BE2C (cell line): ENCODE data around the gene ERO1A.

Experiments
- DNase-seq: peaks from one replicate; pipeline ENCODE4 v3.0.0-alpha.2; 2020
- H3K27me3 ChIP-seq: fragments of 250-450 bp; sonication (Bioruptor Pico); 2 replicates; pipeline ENCODE4 v1.5.1; 2020; ENCODE audit warnings: mild to moderate bottlenecking
- H3K36me3 ChIP-seq: fragments of 250-450 bp; sonication (Bioruptor Pico); 2 replicates; pipeline ENCODE4 v1.5.1; 2020; ENCODE audit warnings: mild to moderate bottlenecking
- H3K4me1 ChIP-seq: fragments of 250-450 bp; sonication (Bioruptor Pico); 2 replicates; pipeline ENCODE4 v1.5.1; 2020
- H3K4me3 ChIP-seq: 2 replicates; pipeline ENCODE4 v1.5.1; 2011; ENCODE audit warnings: low read depth, low read length
- H3K9me3 ChIP-seq: fragments of 250-450 bp; sonication (Bioruptor Pico); 2 replicates; pipeline ENCODE4 v1.5.1; 2020
- CTCF ChIP-seq: IDR thresholded peaks from 2 replicates; pipeline ENCODE4 v1.5.1; 2012; ENCODE audit warnings: mild to moderate bottlenecking, low read depth, low read length

The ERO1A gene

GRCh38 chr14:52640137-52640536 is 55.2 kb downstream of the ERO1A start:
- no peak overlapping the region for H3K4me3 ChIP-seq
- H3K27me3 ChIP-seq, result peaks cover 3% of the 10 kb centered on the region; the same call in 1 of the 2 replicates
- H3K4me1 ChIP-seq, result no peaks in the 10 kb centered on the region
- H3K9me3 ChIP-seq, result no peaks in the 10 kb centered on the region
- peaks cover 27% of the 10 kb centered on the region for H3K36me3 ChIP-seq
- no peak for TF ChIP-seq CTCF
- no peak for DNase-seq

GRCh38 chr14:52619687-52620086 is 75.7 kb downstream of the ERO1A start:
- no peak for TF ChIP-seq CTCF

GRCh38 chr14:52618602-52619001 is 76.8 kb downstream of the ERO1A start:
- Histone ChIP-seq H3K9me3 (no peaks in the 10 kb centered on the region), H3K27me3 (no peaks in the 10 kb centered on the region), H3K4me1 (no peaks in the 10 kb centered on the region), H3K4me3 (no peak overlapping the region), H3K36me3 (no peaks in the 10 kb centered on the region)
- TF ChIP-seq CTCF, result no peak
- no peak for DNase-seq

More at GRCh38 chr14:52619687-52620086, 75.7 kb downstream of the ERO1A start:
- Histone ChIP-seq H3K4me3 (no peak overlapping the region), H3K9me3 (no peaks in the 10 kb centered on the region), H3K27me3 (no peaks in the 10 kb centered on the region), H3K4me1 (no peaks in the 10 kb centered on the region), H3K36me3 (no peaks in the 10 kb centered on the region)
- no peak for DNase-seq

GRCh38 chr14:52610187-52610586 is 85.2 kb downstream of the ERO1A start:
- TF ChIP-seq CTCF, result no peak
- H3K4me3 ChIP-seq, result no peak overlapping the region

GRCh38 chr14:52609445-52610044 is 85.8 kb downstream of the ERO1A start:
- Histone ChIP-seq H3K9me3 (no peaks in the 10 kb centered on the region), H3K27me3 (no peaks in the 10 kb centered on the region), H3K4me1 (no peaks in the 10 kb centered on the region), H3K4me3 (no peak overlapping the region), H3K36me3 (no peaks in the 10 kb centered on the region; the same call in 1 of the 2 replicates)
- no peak for TF ChIP-seq CTCF
- no peak for DNase-seq

More at GRCh38 chr14:52610187-52610586, 85.2 kb downstream of the ERO1A start:
- no peaks in the 10 kb centered on the region for H3K4me1 ChIP-seq
- no peaks in the 10 kb centered on the region for H3K27me3 ChIP-seq
- DNase-seq, result no peak
- H3K9me3 ChIP-seq, result no peaks in the 10 kb centered on the region
- H3K36me3 ChIP-seq, result no peaks in the 10 kb centered on the region; the same call in 1 of the 2 replicates

GRCh38 chr14:52607061-52607460 is 88.3 kb downstream of the ERO1A start:
- no peak for TF ChIP-seq CTCF
- no peaks in the 10 kb centered on the region for H3K4me1 ChIP-seq

More at GRCh38 chr14:52607061-52607460, 88.3 kb downstream of the ERO1A start:
- H3K27me3 ChIP-seq, result no peaks in the 10 kb centered on the region
- no peak for DNase-seq
- H3K36me3 ChIP-seq, result no peaks in the 10 kb centered on the region; the same call in 1 of the 2 replicates
- H3K9me3 ChIP-seq, result no peaks in the 10 kb centered on the region
- no peak overlapping the region for H3K4me3 ChIP-seq
